GM12872 (cell line): ENCODE results near the gene DCAF8L2.

ENCODE experiments used
- TF ChIP-seq, protein P1 (sequence below): IDR thresholded peaks from 3 replicates; pipeline ENCODE4 v1.5.1; 2011; ENCODE audit warnings: low read depth, mild to moderate bottlenecking, low read length, moderate library complexity; ENCODE audit not compliant: insufficient read depth

The DCAF8L2 gene

DNA sequence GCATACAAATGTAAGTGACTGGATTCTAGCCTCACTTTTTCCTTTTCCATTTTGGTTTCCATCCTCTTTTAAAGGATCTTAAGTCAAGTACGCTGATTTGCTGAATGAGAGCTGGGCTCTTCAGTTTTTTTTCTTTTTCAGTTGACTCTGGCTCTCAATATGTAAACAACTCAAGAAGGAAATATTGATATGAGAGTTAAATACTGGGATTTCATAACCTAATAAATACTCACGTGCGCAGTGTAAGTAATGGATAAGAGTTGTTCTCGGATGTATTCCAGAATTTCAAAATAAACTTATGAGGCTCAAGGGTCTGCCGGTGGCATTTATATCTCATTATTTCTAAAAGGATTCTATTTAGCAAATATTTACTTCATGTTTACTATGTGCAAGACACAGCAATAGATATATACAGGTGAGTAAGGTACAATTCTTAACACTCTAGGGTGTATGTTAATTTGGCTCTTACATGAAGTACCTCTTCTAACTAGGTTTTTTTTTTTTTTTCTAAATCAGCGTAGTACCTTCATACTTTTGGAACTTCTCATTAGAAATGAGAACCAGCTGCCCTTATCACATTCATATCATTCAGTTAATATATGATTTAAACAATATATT, 206.6 kb downstream of the DCAF8L2 start:
- TF ChIP-seq, protein P1, sequence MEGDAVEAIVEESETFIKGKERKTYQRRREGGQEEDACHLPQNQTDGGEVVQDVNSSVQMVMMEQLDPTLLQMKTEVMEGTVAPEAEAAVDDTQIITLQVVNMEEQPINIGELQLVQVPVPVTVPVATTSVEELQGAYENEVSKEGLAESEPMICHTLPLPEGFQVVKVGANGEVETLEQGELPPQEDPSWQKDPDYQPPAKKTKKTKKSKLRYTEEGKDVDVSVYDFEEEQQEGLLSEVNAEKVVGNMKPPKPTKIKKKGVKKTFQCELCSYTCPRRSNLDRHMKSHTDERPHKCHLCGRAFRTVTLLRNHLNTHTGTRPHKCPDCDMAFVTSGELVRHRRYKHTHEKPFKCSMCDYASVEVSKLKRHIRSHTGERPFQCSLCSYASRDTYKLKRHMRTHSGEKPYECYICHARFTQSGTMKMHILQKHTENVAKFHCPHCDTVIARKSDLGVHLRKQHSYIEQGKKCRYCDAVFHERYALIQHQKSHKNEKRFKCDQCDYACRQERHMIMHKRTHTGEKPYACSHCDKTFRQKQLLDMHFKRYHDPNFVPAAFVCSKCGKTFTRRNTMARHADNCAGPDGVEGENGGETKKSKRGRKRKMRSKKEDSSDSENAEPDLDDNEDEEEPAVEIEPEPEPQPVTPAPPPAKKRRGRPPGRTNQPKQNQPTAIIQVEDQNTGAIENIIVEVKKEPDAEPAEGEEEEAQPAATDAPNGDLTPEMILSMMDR = no peak

DNA sequence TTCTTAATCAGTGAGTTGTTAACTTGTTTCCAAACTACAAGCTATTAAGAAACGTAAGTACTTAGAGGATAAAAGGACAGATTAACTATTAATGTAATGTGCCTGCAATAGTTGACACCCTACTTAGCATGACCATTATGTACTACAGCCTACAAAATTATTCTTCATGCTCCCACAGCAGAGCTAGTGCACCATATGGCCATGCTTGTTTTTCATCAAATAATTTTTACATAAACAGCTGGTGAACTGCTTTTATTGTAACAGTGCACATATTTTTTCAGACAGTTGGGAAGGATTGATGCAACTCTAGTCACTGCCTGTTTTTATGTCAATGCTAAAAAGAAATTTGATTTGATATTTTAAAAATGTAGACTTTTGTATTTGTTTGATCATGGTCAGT, 207.4 kb downstream of the DCAF8L2 start:
- TF ChIP-seq, protein P1 = no peak
